NCI-H345 treated with DMSO at 0.1 percent for 48 hours (cell line): Measurements from ENCODE around the gene CLEC18A.
"Not testable (repeated sequence)": the region's sequence is repeated elsewhere in the genome, so short reads cannot be mapped to it uniquely, and the experiment has no call there.

Source experiments
- DNase-seq: peaks from one replicate; lab custom pipeline; 2025; ENCODE audit not compliant: unreplicated experiment; lab: John Stamatoyannopoulos, UW

The CLEC18A gene

GRCh38 chr16:69951672-69952031 lies 518 bp downstream of the CLEC18A start:
- not testable (repeated sequence) for DNase-seq

GRCh38 chr16:69952116-69952515 lies 982 bp downstream of the CLEC18A start:
- not testable (repeated sequence) for DNase-seq

GRCh38 chr16:69952572-69953355 lies 1.6 kb downstream of the CLEC18A start:
- not testable (repeated sequence) for DNase-seq

GRCh38 chr16:69954241-69954640 lies 3.1 kb downstream of the CLEC18A start:
- DNase-seq = not testable (repeated sequence)

GRCh38 chr16:69963312-69963711 lies 12.2 kb downstream of the CLEC18A start:
- not testable (repeated sequence) for DNase-seq

GRCh38 chr16:69964960-69965660 lies 14.0 kb downstream of the CLEC18A start:
- not testable (repeated sequence) for DNase-seq

- DNase-seq = not testable (repeated sequence)
Observed at GRCh38 chr16:69965661-69966054, 14.5 kb downstream of the CLEC18A start.

- not testable (repeated sequence) for DNase-seq
Observed at GRCh38 chr16:69967688-69968087, 16.6 kb downstream of the CLEC18A start.

GRCh38 chr16:69968125-69968524 lies 17.0 kb downstream of the CLEC18A start:
- DNase-seq = not testable (repeated sequence)

- not testable (repeated sequence) for DNase-seq
Observed at GRCh38 chr16:69969657-69970056, 18.5 kb downstream of the CLEC18A start.

GRCh38 chr16:69972120-69972519 lies 21.0 kb downstream of the CLEC18A start:
- DNase-seq = not testable (repeated sequence)

- not testable (repeated sequence) for DNase-seq
Observed at GRCh38 chr16:69972935-69973334, 21.8 kb downstream of the CLEC18A start.

GRCh38 chr16:69985196-69985595 lies 34.1 kb downstream of the CLEC18A start:
- not testable (repeated sequence) for DNase-seq

GRCh38 chr16:69997956-69998355 lies 46.8 kb downstream of the CLEC18A start:
- not testable (repeated sequence) for DNase-seq

- DNase-seq = not testable (repeated sequence)
Observed at GRCh38 chr16:69999801-70000200, 48.7 kb downstream of the CLEC18A start.

- DNase-seq = not testable (repeated sequence)
Observed at GRCh38 chr16:70003511-70003910, 52.4 kb downstream of the CLEC18A start.

GRCh38 chr16:70008604-70009003 lies 57.5 kb downstream of the CLEC18A start:
- DNase-seq = not testable (repeated sequence)

GRCh38 chr16:70010615-70011014 lies 59.5 kb downstream of the CLEC18A start:
- not testable (repeated sequence) for DNase-seq

GRCh38 chr16:70011120-70011519 lies 60.0 kb downstream of the CLEC18A start:
- DNase-seq = not testable (repeated sequence)

- not testable (repeated sequence) for DNase-seq
Observed at GRCh38 chr16:70012354-70012753, 61.2 kb downstream of the CLEC18A start.

GRCh38 chr16:70012951-70013350 lies 61.8 kb downstream of the CLEC18A start:
- DNase-seq = not testable (repeated sequence)
